Measurements from ENCODE around the gene UBFD1. TPM values are rescaled to one million over a fixed set of nuclear protein-coding genes. Genes with fewer than 3 reads are reported as not detected.
A peak's percentile ranks its signal among the peaks of the same experiment; 100 is the strongest.
"Not testable (repeated sequence)": the region's sequence is repeated elsewhere in the genome, so short reads cannot be mapped to it uniquely, and the experiment has no call there.

Gene UBFD1
- polyA plus RNA-seq, 3 donors: 8.4 to 20.0 (median 14.3) TPM

- H3K27ac ChIP-seq (ENCODE audit: low read depth, low read length): no peak overlapping the region
Measured at GRCh38 chr16:23584186-23585076, 26.9 kb downstream of the UBFD1 start.

GRCh38 chr16:23587726-23588125 is 30.2 kb downstream of the UBFD1 start:
- 83 to 87% (median 86%) methylated on average over 5 of the region's 5 CpGs for WGBS, 3 donors
- H3K27ac ChIP-seq (ENCODE audit: low read depth, low read length): no peak overlapping the region

More at GRCh38 chr16:23584186-23585076, 26.9 kb downstream of the UBFD1 start:
- WGBS, 3 donors: 90 to 93% (median 92%) methylated on average over 13 of the region's 14 CpGs

GRCh38 chr16:23590181-23590580 is 32.7 kb downstream of the UBFD1 start:
- H3K27ac ChIP-seq (ENCODE audit: low read depth, low read length): no peak overlapping the region
- 96 to 99% (median 98%) methylated on average over 3 of the region's 3 CpGs for WGBS, 3 donors

GRCh38 chr16:23594186-23594585 is 36.7 kb downstream of the UBFD1 start:
- no peak overlapping the region for H3K27ac ChIP-seq (ENCODE audit: low read depth, low read length)
- WGBS, 3 donors: 90 to 98% (median 96%) methylated on average over 12 of the region's 12 CpGs

- WGBS, 3 donors: 14 to 19% (median 18%) methylated on average over 34 of the region's 34 CpGs
- no peak overlapping the region for H3K27ac ChIP-seq (ENCODE audit: low read depth, low read length)
Measured at GRCh38 chr16:23595246-23595950, 37.9 kb downstream of the UBFD1 start.

GRCh38 chr16:23595951-23596720 is 38.6 kb downstream of the UBFD1 start, which contains the start of gene NDUFAB1:
Gene NDUFAB1, minus strand, starts transcription at chr16:23596316. Its CDS starts 26 bp downstream, at chr16:23596290.
- H3K27ac ChIP-seq (ENCODE audit: low read depth, low read length): peak within 1 kb of the TSS; percentile 35
- WGBS, 3 donors: 2 to 3% (median 2%) methylated on average over 67 of the region's 67 CpGs

GRCh38 chr16:23597003-23597756 is 39.7 kb downstream of the UBFD1 start:
- 74 to 84% (median 84%) methylated on average over 11 of the region's 11 CpGs for WGBS, 3 donors
- no peak overlapping the region for H3K27ac ChIP-seq (ENCODE audit: low read depth, low read length)

GRCh38 chr16:23607726-23608125 is 50.2 kb downstream of the UBFD1 start:
- H3K27ac ChIP-seq (ENCODE audit: low read depth, low read length): no peak overlapping the region
- 76 to 91% (median 78%) methylated on average over 6 of the region's 6 CpGs for WGBS, 3 donors

GRCh38 chr16:23608194-23608593 is 50.7 kb downstream of the UBFD1 start:
- WGBS, 3 donors: 72 to 82% (median 75%) methylated on average over 4 of the region's 4 CpGs
- H3K27ac ChIP-seq (ENCODE audit: low read depth, low read length): no peak overlapping the region

GRCh38 chr16:23609929-23610328 is 52.4 kb downstream of the UBFD1 start:
- H3K27ac ChIP-seq (ENCODE audit: low read depth, low read length): no peak overlapping the region
- 97 to 100% (median 100%) methylated on average over 1 of the region's 1 CpG for WGBS, 3 donors

GRCh38 chr16:23610905-23611304 is 53.4 kb downstream of the UBFD1 start:
- H3K27ac ChIP-seq (ENCODE audit: low read depth, low read length): not testable (repeated sequence)
- WGBS, 3 donors: 92 to 99% (median 98%) methylated on average over 6 of the region's 6 CpGs

- whole genome bisulfite sequencing, 3 donors: 96 to 100% (median 100%) methylated on average over 3 of the region's 3 CpGs
Measured at GRCh38 chr16:23611936-23612335, 54.4 kb downstream of the UBFD1 start.

GRCh38 chr16:23615805-23616204 is 58.3 kb downstream of the UBFD1 start:
- no peak overlapping the region for H3K27ac ChIP-seq (ENCODE audit: low read depth, low read length)
- WGBS, 3 donors: 90 to 95% (median 94%) methylated on average over 9 of the region's 9 CpGs

More at GRCh38 chr16:23611936-23612335, 54.4 kb downstream of the UBFD1 start:
- H3K27ac ChIP-seq (ENCODE audit: low read depth, low read length): no peak overlapping the region

Other genes with a start within 250 kb of the UBFD1 start
- gene COG7, start 104.5 kb upstream of the UBFD1 start, polyA plus RNA-seq: 10 to 100 TPM in 2 of 3 donors, 1 to 10 TPM in 1; 7.3 to 12.4 (median 12.3) TPM
- gene GGA2, start 47.2 kb upstream of the UBFD1 start, polyA plus RNA-seq: 10 to 100 TPM; 17.6 to 33.4 (median 22.8) TPM
- 10 to 100 TPM in 1 of 3 donors, 1 to 10 TPM in 2; 7.0 to 11.6 (median 9.0) TPM for gene EARS2, start 377 bp upstream of the UBFD1 start, polyA plus RNA-seq
- gene NDUFAB1, start 38.6 kb downstream of the UBFD1 start, polyA plus RNA-seq: 100 to 1,000 TPM in 2 of 3 donors, 10 to 100 TPM in 1; 81.0 to 174 (median 116) TPM
- 1 to 10 TPM; 2.6 to 6.9 (median 5.4) TPM for gene PALB2, start 83.6 kb downstream of the UBFD1 start, polyA plus RNA-seq
- 10 to 100 TPM in 1 of 3 donors, 1 to 10 TPM in 2; 9.2 to 19.8 (median 9.6) TPM for gene DCTN5, start 83.7 kb downstream of the UBFD1 start, polyA plus RNA-seq
- gene PLK1, start 121.2 kb downstream of the UBFD1 start, polyA plus RNA-seq: 1 to 10 TPM in 2 of 3 donors, under 1 TPM in 1; 0.76 to 3.3 (median 1.2) TPM
- gene ERN2, start 155.5 kb downstream of the UBFD1 start, polyA plus RNA-seq: 1 to 10 TPM in 1 of 3 donors, under 1 TPM in 2; 0.24 to 8.0 (median 0.34) TPM
- under 1 TPM in 2 of 3 donors, not detected in 1; 0.05 to 0.09 TPM for gene CHP2, start 197.3 kb downstream of the UBFD1 start, polyA plus RNA-seq

All from adipose tissue (tissue), 3 donors.